HEK293 (cell line): ENCODE measurements around the gene PLAAT5.

ENCODE experiments used
- CTCF ChIA-PET: fragments of 350-600 bp; formaldehyde crosslinking; extraction: SDS; loops from one replicate; lab custom pipeline; 2021; ENCODE audit warnings: antibody characterized with exemption; lab: Yijun Ruan, JAX
- POLR2A ChIA-PET: fragments of 300-600 bp; formaldehyde crosslinking; extraction: SDS; loops from one replicate; lab custom pipeline; 2020; ENCODE audit warnings: antibody characterized with exemption, inconsistent platforms; lab: Yijun Ruan, JAX
- H3K27ac ChIP-seq: fragments of 200-500 bp; sonication (Bioruptor generic); 2 replicates; pipeline ENCODE4 v1.5.1; 2014; ENCODE audit warnings: low read depth, low read length, control low read depth, inconsistent platforms; ENCODE audit errors: extremely low read depth
- H3K36me3 ChIP-seq, 2 experiments: fragments of 200-500 bp in 1 of 2; sonication (Bioruptor generic) in 1 of 2; 1 replicate in 1 of 2; 2 replicates in 1 of 2; pipeline ENCODE4 v1.5.1; 2014 to 2017; ENCODE audit warnings: inconsistent platforms in 2 of 2, low read length in 2 of 2; ENCODE audit not compliant: control insufficient read depth in 2 of 2, insufficient read depth in 1 of 2
- H3K4me1 ChIP-seq: fragments of 200-500 bp; sonication (Bioruptor generic); 2 replicates; pipeline ENCODE4 v1.5.1; 2014; ENCODE audit warnings: mild to moderate bottlenecking, low read length, inconsistent platforms; ENCODE audit not compliant: control insufficient read depth, insufficient read depth
- H3K4me3 ChIP-seq: 2 replicates; pipeline ENCODE4 v1.5.1; 2011; ENCODE audit warnings: low read depth, mild to moderate bottlenecking, control low read depth, low read length, moderate library complexity
- H3K9me3 ChIP-seq: fragments of 200-500 bp; sonication (Bioruptor generic); 2 replicates; pipeline ENCODE4 v1.5.1; 2014; ENCODE audit warnings: low read depth, low read length, inconsistent platforms; ENCODE audit not compliant: control insufficient read depth, insufficient read depth
- IKZF3 ChIP-seq: fragments of 450-650 bp; IDR thresholded peaks from 2 replicates; pipeline ENCODE4 v1.5.0; 2018; ENCODE audit warnings: missing biosample characterization, mild to moderate bottlenecking, missing genetic modification characterization, moderate library complexity
- KLF10 ChIP-seq: fragments of 450-650 bp; IDR thresholded peaks from 2 replicates; pipeline ENCODE4 v1.5.1; 2018; ENCODE audit warnings: missing biosample characterization, mild to moderate bottlenecking, missing genetic modification characterization
- KLF17 ChIP-seq: fragments of 450-650 bp; formaldehyde crosslinking; IDR thresholded peaks from 2 replicates; pipeline ENCODE4 v1.5.1; 2016; ENCODE audit warnings: missing biosample characterization, missing genetic modification characterization
- PRDM4 ChIP-seq: fragments of 450-650 bp; formaldehyde crosslinking; IDR thresholded peaks from 2 replicates; pipeline ENCODE4 v1.5.1; 2017; ENCODE audit warnings: missing biosample characterization, missing genetic modification characterization
- PRDM6 ChIP-seq: fragments of 450-650 bp; formaldehyde crosslinking; IDR thresholded peaks from 2 replicates; pipeline ENCODE4 v1.5.1; 2017; ENCODE audit warnings: missing biosample characterization, missing genetic modification characterization
- ZFP41 ChIP-seq: fragments of 450-650 bp; formaldehyde crosslinking; IDR thresholded peaks from 2 replicates; pipeline ENCODE4 v1.5.1; 2016; ENCODE audit warnings: missing biosample characterization, missing genetic modification characterization, borderline replicate concordance
- ZIC2 ChIP-seq: fragments of 450-650 bp; formaldehyde crosslinking; IDR thresholded peaks from 2 replicates; pipeline ENCODE4 v1.5.1; 2016; ENCODE audit warnings: missing biosample characterization, missing genetic modification characterization
- ZNF138 ChIP-seq: fragments of 450-650 bp; formaldehyde crosslinking; IDR thresholded peaks from 2 replicates; pipeline ENCODE4 v1.5.1; 2016; ENCODE audit warnings: missing biosample characterization, missing genetic modification characterization, borderline replicate concordance
- ZNF146 ChIP-seq: fragments of 450-650 bp; formaldehyde crosslinking; IDR thresholded peaks from 2 replicates; pipeline ENCODE4 v1.5.1; 2016; ENCODE audit warnings: missing biosample characterization, missing genetic modification characterization
- ZNF202 ChIP-seq: fragments of 450-650 bp; formaldehyde crosslinking; IDR thresholded peaks from 2 replicates; pipeline ENCODE4 v1.5.1; 2016; ENCODE audit warnings: missing biosample characterization, missing genetic modification characterization, borderline replicate concordance
- ZNF23 ChIP-seq: fragments of 450-650 bp; formaldehyde crosslinking; IDR thresholded peaks from 2 replicates; pipeline ENCODE4 v1.5.1; 2016; ENCODE audit warnings: missing biosample characterization, missing genetic modification characterization, borderline replicate concordance
- ZNF239 ChIP-seq: fragments of 450-650 bp; formaldehyde crosslinking; IDR thresholded peaks from 2 replicates; pipeline ENCODE4 v1.5.1; 2016; ENCODE audit warnings: missing biosample characterization, missing genetic modification characterization
- ZNF248 ChIP-seq: fragments of 450-650 bp; formaldehyde crosslinking; IDR thresholded peaks from 2 replicates; pipeline ENCODE4 v1.5.1; 2017; ENCODE audit warnings: missing biosample characterization, missing genetic modification characterization
- ZNF311 ChIP-seq: fragments of 450-650 bp; formaldehyde crosslinking; IDR thresholded peaks from 2 replicates; pipeline ENCODE4 v1.5.1; 2017; ENCODE audit warnings: missing biosample characterization, missing genetic modification characterization, borderline replicate concordance
- ZNF354C ChIP-seq: fragments of 450-650 bp; formaldehyde crosslinking; IDR thresholded peaks from 2 replicates; pipeline ENCODE4 v1.5.1; 2016; ENCODE audit warnings: missing biosample characterization, missing genetic modification characterization, low read depth, borderline replicate concordance
- ZNF423 ChIP-seq: fragments of 450-650 bp; formaldehyde crosslinking; IDR thresholded peaks from 2 replicates; pipeline ENCODE4 v1.5.1; 2016; ENCODE audit warnings: missing biosample characterization, missing genetic modification characterization
- ZNF433 ChIP-seq: fragments of 450-650 bp; formaldehyde crosslinking; IDR thresholded peaks from 2 replicates; pipeline ENCODE4 v1.5.1; 2016; ENCODE audit warnings: missing biosample characterization, missing genetic modification characterization, low read depth
- ZNF544 ChIP-seq: fragments of 450-650 bp; formaldehyde crosslinking; IDR thresholded peaks from 2 replicates; pipeline ENCODE4 v1.5.0; 2017; ENCODE audit warnings: missing biosample characterization, missing genetic modification characterization
- ZNF596 ChIP-seq: fragments of 450-650 bp; IDR thresholded peaks from 2 replicates; pipeline ENCODE4 v1.5.0; 2018; ENCODE audit warnings: missing biosample characterization, mild to moderate bottlenecking, missing genetic modification characterization, moderate library complexity
- ZNF610 ChIP-seq: fragments of 450-650 bp; formaldehyde crosslinking; IDR thresholded peaks from 2 replicates; pipeline ENCODE4 v1.5.1; 2016; ENCODE audit warnings: missing biosample characterization, missing genetic modification characterization, borderline replicate concordance
- ZNF660 ChIP-seq: fragments of 450-650 bp; IDR thresholded peaks from 2 replicates; pipeline ENCODE4 v1.5.1; 2018; ENCODE audit warnings: missing biosample characterization, mild to moderate bottlenecking, missing genetic modification characterization
- ZNF692 ChIP-seq: fragments of 450-650 bp; formaldehyde crosslinking; IDR thresholded peaks from 2 replicates; pipeline ENCODE4 v1.5.1; 2016; ENCODE audit warnings: missing biosample characterization, missing genetic modification characterization

The PLAAT5 gene

GRCh38 chr11:63535734-63536133 is 44.8 kb upstream of the PLAAT5 start:
- TF ChIP-seq KLF17 (no peak), ZNF311 (tag by site-specific recombination) (no peak), ZNF354C (tag by site-specific recombination) (no peak), ZIC2 (tag by site-specific recombination) (no peak), PRDM6 (tag by site-specific recombination) (no peak), KLF10 (tag by site-specific recombination) (no peak), ZNF692 (tag by site-specific recombination) (no peak), ZNF239 (tag by site-specific recombination) (no peak), ZNF423 (no peak), IKZF3 (tag by site-specific recombination) (no peak)
- Histone ChIP-seq H3K9me3 (no peaks in the 10 kb centered on the region), H3K36me3 (no peaks in the 10 kb centered on the region), H3K27ac (no peak overlapping the region), H3K4me1 (no peaks in the 10 kb centered on the region), H3K4me3 (no peak overlapping the region)
- POLR2A ChIA-PET: no interaction called here
- CTCF ChIA-PET: no interaction called here

GRCh38 chr11:63534895-63535461 is 44.0 kb upstream of the PLAAT5 start:
- TF ChIP-seq ZNF433 (tag by site-specific recombination): no peak
- TF ChIP-seq ZNF248 (tag by site-specific recombination): no peak
- TF ChIP-seq ZNF202: no peak
- no peak for TF ChIP-seq ZNF146 (tag by site-specific recombination)
- TF ChIP-seq ZNF596 (tag by site-specific recombination): no peak
- ChIA-PET POLR2A (no interaction called here), CTCF (no interaction called here)
- Histone ChIP-seq H3K4me3 (no peak overlapping the region), H3K27ac (no peak overlapping the region), H3K4me1 (no peaks in the 10 kb centered on the region), H3K9me3 (no peaks in the 10 kb centered on the region), H3K36me3 (no peaks in the 10 kb centered on the region)

GRCh38 chr11:63534076-63534475 is 43.1 kb upstream of the PLAAT5 start:
- no peaks in the 10 kb centered on the region for H3K9me3 ChIP-seq
- no peaks in the 10 kb centered on the region for H3K36me3 ChIP-seq
- TF ChIP-seq ZNF610 (no peak), ZNF544 (tag by site-specific recombination) (no peak), ZNF138 (no peak), ZNF660 (no peak), PRDM4 (tag by site-specific recombination) (no peak), ZFP41 (tag by site-specific recombination) (no peak), ZNF23 (tag by site-specific recombination) (no peak)
- no peak overlapping the region for H3K27ac ChIP-seq
- ChIA-PET CTCF (interaction anchor here (2.4 kb wide), 1 partner anchor 54 kb away, joined by 9 read pairs; no protein-coding TSS in a partner anchor), POLR2A (no interaction called here)
- no peak overlapping the region for H3K4me3 ChIP-seq
- no peaks in the 10 kb centered on the region for H3K4me1 ChIP-seq
